ENCODE results near the gene BMERB1.

BMERB1 gene

GRCh38 chr16:15510992-15511391 is 76.6 kb downstream of the BMERB1 start:
- H3K4me3 Mint-ChIP-seq = no peak overlapping the region
- H3K27ac Mint-ChIP-seq = no peak overlapping the region
- no peaks in the 10 kb centered on the region for H3K36me3 Mint-ChIP-seq
- H3K27me3 Mint-ChIP-seq = no peaks in the 10 kb centered on the region
- H3K4me1 Mint-ChIP-seq (ENCODE audit: low read depth) = peaks cover 20% of the 10 kb centered on the region
- H3K9me3 Mint-ChIP-seq (ENCODE audit: low read depth) = no peaks in the 10 kb centered on the region

DNA sequence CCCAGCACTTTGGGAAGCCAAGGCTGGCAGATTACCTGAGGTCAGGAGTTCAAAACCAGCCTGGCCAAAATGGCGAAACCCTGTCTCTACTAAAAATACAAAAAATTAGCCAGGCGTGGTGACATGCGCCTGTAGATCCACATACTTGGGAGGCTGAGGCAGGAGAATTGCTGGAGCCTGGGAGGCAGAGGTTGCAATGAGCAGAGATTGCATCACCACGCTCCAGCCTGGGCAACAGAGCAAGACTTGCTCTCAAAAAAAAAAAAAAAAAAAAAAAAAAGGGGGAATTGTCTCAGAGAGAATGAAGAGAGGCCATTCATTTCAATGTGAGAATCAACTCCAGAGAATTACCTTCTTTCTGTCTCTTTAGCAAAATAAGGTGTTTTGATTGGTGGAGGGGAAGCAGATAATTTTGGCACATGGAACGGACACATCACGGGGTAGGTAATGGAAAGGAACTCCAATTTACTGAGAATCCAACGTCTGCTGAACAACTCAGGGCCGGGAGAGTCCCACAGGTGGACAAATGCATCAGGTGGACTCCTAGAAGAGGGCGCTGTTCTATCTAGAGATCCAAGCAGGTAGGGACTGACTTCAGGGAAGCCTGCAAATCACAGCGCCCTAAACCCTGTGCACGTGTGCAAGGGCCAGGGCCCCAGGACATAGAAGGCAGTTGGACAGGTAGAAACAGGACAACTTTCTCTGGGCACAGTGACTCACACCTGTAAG is 77.5 kb downstream of the BMERB1 start:
- Mint-ChIP-seq H3K9me3 (ENCODE audit: low read depth) (no peaks in the 10 kb centered on the region), H3K36me3 (no peaks in the 10 kb centered on the region), H3K27ac (no peak overlapping the region), H3K27me3 (no peaks in the 10 kb centered on the region), H3K4me3 (no peak overlapping the region), H3K4me1 (ENCODE audit: low read depth) (peaks cover 20% of the 10 kb centered on the region)

- no peak overlapping the region for H3K4me3 Mint-ChIP-seq
- H3K9me3 Mint-ChIP-seq (ENCODE audit: low read depth) = no peaks in the 10 kb centered on the region
- peaks cover 2% of the 10 kb centered on the region for H3K36me3 Mint-ChIP-seq
- H3K27me3 Mint-ChIP-seq = no peaks in the 10 kb centered on the region
- peaks cover 18% of the 10 kb centered on the region for H3K4me1 Mint-ChIP-seq (ENCODE audit: low read depth)
- no peak overlapping the region for H3K27ac Mint-ChIP-seq
Observed at GRCh38 chr16:15513156-15513555, 78.8 kb downstream of the BMERB1 start.

DNA sequence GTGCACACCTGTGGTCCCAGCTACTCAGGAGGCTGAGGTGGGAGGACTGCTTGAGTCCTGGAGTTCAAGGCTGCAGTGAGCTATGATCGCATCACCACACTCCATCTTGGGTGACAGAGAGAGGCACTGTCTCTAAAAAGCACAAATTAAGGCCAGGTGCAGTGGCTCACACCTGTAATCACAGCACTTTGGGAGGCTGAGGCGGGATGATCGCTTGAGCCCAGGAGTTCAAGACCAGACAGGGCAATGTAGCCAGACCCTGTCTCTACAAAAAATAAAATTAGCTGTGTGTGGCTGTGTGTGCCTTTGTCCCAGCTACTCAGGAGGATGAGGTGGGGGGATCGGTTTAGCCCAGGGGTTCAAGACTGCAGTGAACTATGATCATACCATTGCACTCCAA is 81.6 kb downstream of the BMERB1 start:
- Mint-ChIP-seq H3K36me3 (peaks cover 2% of the 10 kb centered on the region), H3K4me1 (ENCODE audit: low read depth) (peaks cover 4% of the 10 kb centered on the region), H3K27me3 (no peaks in the 10 kb centered on the region), H3K9me3 (ENCODE audit: low read depth) (no peaks in the 10 kb centered on the region), H3K27ac (no peak overlapping the region), H3K4me3 (no peak overlapping the region)

DNA sequence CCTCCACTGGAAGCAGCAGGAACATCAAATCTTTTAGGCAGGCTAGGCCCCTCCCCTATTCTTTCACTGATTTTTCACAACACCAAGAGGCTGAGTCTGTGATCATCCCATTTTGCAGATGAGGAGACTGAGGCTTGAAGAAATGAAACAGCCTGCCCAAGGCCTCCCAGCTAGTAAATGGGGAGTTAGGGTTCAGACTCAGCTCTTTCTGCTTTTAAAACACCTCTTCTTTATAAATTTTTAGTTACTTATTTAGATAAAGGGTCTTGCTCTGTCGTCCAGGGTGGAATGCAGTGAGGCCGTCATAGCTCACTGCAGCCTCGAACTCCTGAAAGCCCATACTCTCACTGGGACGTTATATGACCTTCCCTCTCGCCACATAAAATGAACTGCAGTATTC is 82.2 kb downstream of the BMERB1 start:
- Mint-ChIP-seq H3K27ac (no peak overlapping the region), H3K4me1 (ENCODE audit: low read depth) (peaks cover 3% of the 10 kb centered on the region), H3K9me3 (ENCODE audit: low read depth) (no peaks in the 10 kb centered on the region)

GRCh38 chr16:15517743-15518377 is 83.5 kb downstream of the BMERB1 start:
- H3K4me1 Mint-ChIP-seq (ENCODE audit: low read depth) = peaks cover 9% of the 10 kb centered on the region
- no peak overlapping the region for H3K4me3 Mint-ChIP-seq
- no peaks in the 10 kb centered on the region for H3K27me3 Mint-ChIP-seq
- no peak overlapping the region for H3K27ac Mint-ChIP-seq
- H3K9me3 Mint-ChIP-seq (ENCODE audit: low read depth) = no peaks in the 10 kb centered on the region
- H3K36me3 Mint-ChIP-seq = peaks cover 2% of the 10 kb centered on the region

More for the DNA sequence above, 82.2 kb downstream of the BMERB1 start:
- H3K4me3 Mint-ChIP-seq = no peak overlapping the region
- no peaks in the 10 kb centered on the region for H3K27me3 Mint-ChIP-seq
- peaks cover 2% of the 10 kb centered on the region for H3K36me3 Mint-ChIP-seq

DNA sequence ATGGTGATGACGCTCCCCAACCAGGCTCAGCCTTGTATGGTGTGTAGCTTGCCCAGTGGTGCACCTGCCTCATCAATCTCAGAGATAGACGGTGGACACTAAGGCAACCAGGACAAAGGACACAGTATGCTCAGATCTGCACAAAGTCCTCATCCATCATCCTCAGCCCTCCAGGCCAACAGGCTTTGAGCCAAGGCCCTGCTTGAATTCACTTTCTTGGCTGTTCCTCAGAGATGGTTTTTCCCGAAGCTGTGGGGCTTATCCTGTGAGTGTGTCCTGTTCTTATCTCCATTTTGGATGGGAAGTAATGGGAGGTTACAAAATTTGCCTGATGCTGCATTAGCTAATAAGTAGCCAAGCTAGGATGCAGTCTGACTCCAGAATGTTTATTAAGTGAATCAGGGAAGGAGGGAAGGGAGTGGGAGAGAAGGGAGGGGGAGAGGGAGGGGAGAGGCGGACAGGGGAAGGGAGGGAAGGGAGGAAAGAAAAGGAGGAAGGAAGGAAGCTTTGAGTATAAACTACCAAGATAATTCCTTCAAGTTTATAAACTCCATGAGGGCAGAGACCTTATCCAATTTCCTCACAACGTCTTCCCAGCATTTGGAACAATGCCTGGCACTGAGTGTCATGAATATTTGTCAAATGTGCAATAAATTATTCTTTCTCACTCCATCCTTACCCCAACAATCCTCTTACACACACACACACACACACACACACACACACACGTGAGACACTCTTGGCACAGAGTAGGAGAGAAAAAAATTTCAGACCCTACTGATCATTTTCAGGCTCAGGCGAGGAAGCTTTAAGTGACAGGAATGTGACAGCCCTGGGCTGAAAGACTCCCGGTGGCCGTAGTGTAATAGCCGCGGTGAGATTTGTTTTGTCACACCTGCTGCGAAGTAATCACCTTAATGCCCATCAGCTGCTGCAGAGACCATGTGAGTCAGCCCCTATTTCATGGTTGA is 84.3 kb downstream of the BMERB1 start:
- no peak overlapping the region for H3K27ac Mint-ChIP-seq
- H3K27me3 Mint-ChIP-seq = no peaks in the 10 kb centered on the region
- H3K36me3 Mint-ChIP-seq = peaks cover 2% of the 10 kb centered on the region
- H3K9me3 Mint-ChIP-seq (ENCODE audit: low read depth) = no peaks in the 10 kb centered on the region
- no peak overlapping the region for H3K4me3 Mint-ChIP-seq
- peaks cover 17% of the 10 kb centered on the region for H3K4me1 Mint-ChIP-seq (ENCODE audit: low read depth)

DNA sequence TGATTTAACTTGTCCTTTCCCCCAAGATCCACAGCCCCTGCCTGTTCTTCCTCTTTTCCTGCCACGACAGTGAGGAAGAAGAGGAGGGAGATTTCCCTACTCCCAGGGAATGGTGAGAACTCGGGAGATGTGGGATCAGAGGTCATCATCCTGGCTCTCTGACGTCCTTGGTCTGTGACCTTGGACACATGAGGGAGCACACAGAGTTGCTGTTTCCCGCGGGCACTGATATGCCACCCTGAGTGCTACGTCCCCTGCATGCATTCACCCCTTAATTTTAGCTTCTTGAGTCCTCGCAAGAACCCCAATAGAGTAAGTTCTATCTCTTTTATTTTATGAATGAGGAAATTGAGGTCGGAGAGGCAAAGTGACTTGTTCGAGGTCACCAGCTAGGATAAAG is 85.4 kb downstream of the BMERB1 start:
- H3K27ac Mint-ChIP-seq = no peak overlapping the region
- H3K4me3 Mint-ChIP-seq = no peak overlapping the region
- H3K9me3 Mint-ChIP-seq (ENCODE audit: low read depth) = no peaks in the 10 kb centered on the region
- H3K27me3 Mint-ChIP-seq = no peaks in the 10 kb centered on the region
- peaks cover 18% of the 10 kb centered on the region for H3K4me1 Mint-ChIP-seq (ENCODE audit: low read depth)
- H3K36me3 Mint-ChIP-seq = peaks cover 2% of the 10 kb centered on the region

GRCh38 chr16:15521390-15521757 is 87.0 kb downstream of the BMERB1 start:
- Mint-ChIP-seq H3K9me3 (ENCODE audit: low read depth) (no peaks in the 10 kb centered on the region), H3K36me3 (peaks cover 2% of the 10 kb centered on the region), H3K27me3 (no peaks in the 10 kb centered on the region), H3K4me3 (no peak overlapping the region), H3K27ac (no peak overlapping the region), H3K4me1 (ENCODE audit: low read depth) (peaks cover 18% of the 10 kb centered on the region)

DNA sequence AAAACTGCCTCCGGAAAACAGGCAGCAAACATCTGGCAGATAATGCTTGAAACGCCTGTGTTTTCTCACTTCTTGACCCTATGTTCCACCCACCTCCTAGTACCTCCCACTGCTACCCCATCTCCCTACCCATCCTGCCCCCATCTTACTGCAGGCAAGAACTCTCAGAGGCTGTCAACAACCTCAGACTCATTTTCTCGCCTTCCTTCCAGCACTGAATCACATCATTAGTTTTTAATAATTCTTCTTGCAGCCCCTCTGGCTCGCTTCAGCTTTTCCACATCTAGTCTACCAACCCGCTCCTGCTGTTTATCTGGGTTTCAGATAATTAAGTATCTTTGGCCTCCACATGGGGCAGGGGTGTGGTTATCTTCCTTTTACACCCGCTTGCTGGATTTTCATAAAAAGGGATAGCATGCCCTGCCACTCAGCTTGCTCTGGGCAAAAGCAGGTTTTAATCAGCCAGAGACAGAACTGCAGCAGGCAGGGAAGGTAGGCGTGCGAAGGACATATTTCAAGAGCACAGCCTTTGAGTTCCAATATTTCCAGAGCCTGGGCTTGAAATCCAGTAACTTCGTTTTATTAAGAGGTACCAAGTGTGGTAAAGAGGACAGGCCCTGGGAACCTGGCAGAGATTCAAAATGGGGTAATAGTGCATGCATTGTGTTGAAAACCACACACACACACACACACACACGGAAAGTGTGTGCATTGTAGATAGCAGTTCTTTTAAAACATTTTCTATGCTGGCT is 87.5 kb downstream of the BMERB1 start:
- Mint-ChIP-seq H3K27ac (no peak overlapping the region), H3K9me3 (ENCODE audit: low read depth) (no peaks in the 10 kb centered on the region), H3K36me3 (peaks cover 2% of the 10 kb centered on the region), H3K4me1 (ENCODE audit: low read depth) (peaks cover 18% of the 10 kb centered on the region), H3K27me3 (no peaks in the 10 kb centered on the region), H3K4me3 (no peak overlapping the region)

DNA sequence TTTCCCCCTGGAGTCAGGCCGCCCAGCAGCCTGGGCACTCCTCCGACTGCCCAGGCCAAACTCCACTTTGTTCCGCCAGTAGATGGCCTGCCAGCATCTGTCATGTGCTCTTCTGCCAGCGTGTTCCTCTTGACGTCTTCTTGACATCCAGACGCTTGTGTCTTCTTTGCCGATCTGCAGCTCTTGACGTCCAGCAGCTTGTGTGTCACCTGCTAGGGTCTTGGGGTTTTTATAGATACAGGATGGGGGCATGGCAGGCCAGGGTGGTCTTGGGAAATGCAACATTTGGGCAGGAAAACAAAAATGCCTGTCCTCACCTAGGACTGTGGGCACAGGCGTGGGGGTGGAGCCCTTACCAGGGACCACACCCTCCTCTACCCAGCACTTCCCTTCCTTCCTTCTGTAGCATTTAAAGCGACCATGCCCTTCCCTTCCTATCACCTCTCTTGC is 88.7 kb downstream of the BMERB1 start:
- Mint-ChIP-seq H3K9me3 (ENCODE audit: low read depth) (no peaks in the 10 kb centered on the region), H3K4me3 (no peak overlapping the region), H3K4me1 (ENCODE audit: low read depth) (peaks cover 18% of the 10 kb centered on the region), H3K27me3 (no peaks in the 10 kb centered on the region), H3K36me3 (peaks cover 5% of the 10 kb centered on the region), H3K27ac (no peak overlapping the region)

GRCh38 chr16:15523939-15524338 is 89.6 kb downstream of the BMERB1 start:
- Mint-ChIP-seq H3K27me3 (no peaks in the 10 kb centered on the region), H3K36me3 (peaks cover 5% of the 10 kb centered on the region), H3K9me3 (ENCODE audit: low read depth) (no peaks in the 10 kb centered on the region), H3K27ac (no peak overlapping the region), H3K4me1 (ENCODE audit: low read depth) (peaks cover 18% of the 10 kb centered on the region), H3K4me3 (no peak overlapping the region)

DNA sequence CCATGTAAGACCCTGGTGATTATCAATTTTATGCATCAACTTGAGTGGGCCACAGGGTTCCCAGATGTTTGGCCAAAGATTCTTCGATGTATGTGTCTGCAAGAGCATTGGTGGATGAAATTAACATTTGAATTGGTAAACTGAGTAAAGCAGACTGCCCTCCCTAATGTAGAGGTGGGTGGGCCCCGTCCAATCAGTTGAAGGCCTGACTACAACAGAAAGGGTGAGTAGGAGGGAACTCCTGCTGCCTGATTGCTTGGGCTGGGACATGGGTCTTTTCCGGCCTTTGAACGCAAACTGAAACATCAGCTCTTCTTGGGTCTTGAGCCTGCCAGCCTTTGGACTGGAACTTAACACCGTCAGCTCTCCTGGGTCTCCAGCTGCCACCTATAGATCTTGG is 90.6 kb downstream of the BMERB1 start:
- Mint-ChIP-seq H3K27ac (no peak overlapping the region), H3K4me3 (no peak overlapping the region), H3K4me1 (ENCODE audit: low read depth) (peaks cover 18% of the 10 kb centered on the region), H3K27me3 (no peaks in the 10 kb centered on the region), H3K9me3 (ENCODE audit: low read depth) (no peaks in the 10 kb centered on the region), H3K36me3 (peaks cover 5% of the 10 kb centered on the region)

- Mint-ChIP-seq H3K27me3 (no peaks in the 10 kb centered on the region), H3K4me1 (ENCODE audit: low read depth) (peaks cover 15% of the 10 kb centered on the region), H3K27ac (no peak overlapping the region), H3K36me3 (peaks cover 5% of the 10 kb centered on the region), H3K4me3 (no peak overlapping the region), H3K9me3 (ENCODE audit: low read depth) (no peaks in the 10 kb centered on the region)
Observed at GRCh38 chr16:15526097-15526496, 91.7 kb downstream of the BMERB1 start.

Data from activated naive CD8-positive, alpha-beta T cell (primary cell).